Gastrocnemius medialis (tissue), 4 donors: ENCODE data around the gene OR4K2. TPM values are rescaled to one million over a fixed set of nuclear protein-coding genes. Genes with fewer than 3 reads are reported as not detected.

Source experiments
- ATAC-seq, 2 donors: fragments of 150-250 bp; one replicate each; pipeline ENCODE4 v1.9.1; 2016
- DNase-seq, 2 donors: peaks; one replicate each; pipeline ENCODE4 v3.0.0-alpha.2; 2019
- H3K27ac ChIP-seq, 4 donors: fragments of 200-600 bp; sonication (generic); 1 replicate in 1 of 4; 2 replicates in 3 of 4; pipeline ENCODE4 v1.5.1; 2016 to 2018; ENCODE audit warnings: mild to moderate bottlenecking in 2 of 4, moderate library complexity in 1 of 4
- H3K27me3 ChIP-seq, 3 donors: fragments of 200-600 bp; sonication (generic) in 2 of 3; 1 replicate in 1 of 3; 2 replicates in 2 of 3; pipeline versions ENCODE4 v1.5.1 to v1.6.0; 2016 to 2019; ENCODE audit warnings: mild to moderate bottlenecking in 1 of 3, moderate library complexity in 1 of 3
- H3K36me3 ChIP-seq, 2 donors: fragments of 200-600 bp; sonication (generic) in 1 of 2; one replicate each; pipeline ENCODE4 v1.5.1; 2017 to 2018
- H3K4me1 ChIP-seq, 2 donors: fragments of 200-600 bp; sonication (generic) in 1 of 2; one replicate each; pipeline ENCODE4 v1.5.1; 2016 to 2017; ENCODE audit warnings: mild to moderate bottlenecking in 2 of 2
- H3K4me3 ChIP-seq, 4 donors: fragments of 200-600 bp; sonication (generic) in 3 of 4; 1 replicate in 1 of 4; 2 replicates in 3 of 4; pipeline ENCODE4 v1.5.1; 2016 to 2019; ENCODE audit warnings: mild to moderate bottlenecking in 2 of 4
- H3K9me3 ChIP-seq, 3 donors: fragments of 200-600 bp; sonication (generic) in 2 of 3; 1 replicate in 1 of 3; 2 replicates in 2 of 3; pipeline ENCODE4 v1.5.1; 2016 to 2019
- CTCF ChIP-seq, 5 experiments: fragments of 450-650 bp in 3 of 5; fragments of 200-600 bp in 2 of 5; sonication (generic) in 2 of 5; IDR thresholded peaks in 4 of 5; conservative IDR thresholded peaks in 1 of 5; 1 replicate in 4 of 5; 2 replicates in 1 of 5; pipeline ENCODE4 v1.5.1; 2016 to 2019; ENCODE audit warnings: antibody characterized with exemption in 5 of 5, mild to moderate bottlenecking in 3 of 5, moderate library complexity in 3 of 5
- POLR2A ChIP-seq, 2 donors: fragments of 450-650 bp; IDR thresholded peaks; one replicate each; pipeline ENCODE4 v1.6.1; 2017; ENCODE audit warnings: antibody characterized with exemption in 2 of 2, mild to moderate bottlenecking in 2 of 2, moderate library complexity in 2 of 2
- in situ Hi-C, 4 donors: fragments of 200-750 bp; cut with MboI; loops; one replicate each; pipeline versions ENCODE4 v1.15.0 to v1.8.0; 2017; ENCODE audit warnings: low sequenced_read_pairs in 4 of 4
- intact Hi-C: fragments of 100-400 bp; cut with DNase I; formaldehyde crosslinking; loops from one replicate; pipeline ENCODE4 v1.15.1; 2023; ENCODE audit warnings: low total_unique reads
- total RNA-seq, 4 donors: library from RNA; depleted of rRNA; stranded (reverse); fragments of >200 nt; gene quantifications; one replicate each; pipeline versions ENCODE4 v1.1.0 to v1.2.3, GENCODE V29; 2016

Gene OR4K2
- total RNA-seq, 4 donors from 2014 or later: not detected

GRCh38 chr14:19900999-19901398 lies 26.1 kb downstream of the OR4K2 start:
- DNase-seq: no peak
- H3K4me1 ChIP-seq: no peaks in the 10 kb centered on the region
- H3K27ac ChIP-seq: no peak overlapping the region
- no peaks in the 10 kb centered on the region for H3K27me3 ChIP-seq
- in situ Hi-C loops (no loop called here), intact Hi-C loops (no loop called here)
- TF ChIP-seq CTCF (IDR thresholded peaks at IDR 0.05 in 4 of 5, conservative IDR thresholded peaks at IDR 0.05 in 1 of 5) (no peak), POLR2A (IDR thresholded peaks at IDR 0.05) (no peak)
- no peaks in the 10 kb centered on the region for H3K9me3 ChIP-seq
- no peak overlapping the region for H3K4me3 ChIP-seq
- no peak for ATAC-seq
- no peaks in the 10 kb centered on the region for H3K36me3 ChIP-seq

- Histone ChIP-seq H3K9me3 (no peaks in the 10 kb centered on the region), H3K27me3 (no peaks in the 10 kb centered on the region), H3K36me3 (no peaks in the 10 kb centered on the region), H3K4me1 (no peaks in the 10 kb centered on the region), H3K27ac (no peak overlapping the region), H3K4me3 (no peak overlapping the region)
- in situ Hi-C loops (no loop called here), intact Hi-C loops (no loop called here)
- TF ChIP-seq POLR2A (IDR thresholded peaks at IDR 0.05) (no peak), CTCF (IDR thresholded peaks at IDR 0.05 in 4 of 5, conservative IDR thresholded peaks at IDR 0.05 in 1 of 5) (no peak)
- no peak for ATAC-seq
- DNase-seq: no peak
These were observed 27.5 kb downstream of the OR4K2 start for GRCh38 chr14:19902409-19902808.

GRCh38 chr14:19906665-19907064 lies 31.7 kb downstream of the OR4K2 start:
- no peaks in the 10 kb centered on the region for H3K9me3 ChIP-seq
- H3K36me3 ChIP-seq: no peaks in the 10 kb centered on the region
- intact Hi-C loops: no loop called here
- ATAC-seq: no peak
- TF ChIP-seq CTCF (IDR thresholded peaks at IDR 0.05 in 4 of 5, conservative IDR thresholded peaks at IDR 0.05 in 1 of 5): no peak
- TF ChIP-seq POLR2A (IDR thresholded peaks at IDR 0.05): no peak
- H3K4me3 ChIP-seq: no peak overlapping the region
- in situ Hi-C loops: no loop called here
- H3K27ac ChIP-seq: no peak overlapping the region
- H3K27me3 ChIP-seq: no peaks in the 10 kb centered on the region
- no peaks in the 10 kb centered on the region for H3K4me1 ChIP-seq
- no peak for DNase-seq

GRCh38 chr14:19911114-19911513 lies 36.2 kb downstream of the OR4K2 start:
- intact Hi-C loops (no loop called here), in situ Hi-C loops (no loop called here)
- no peak for ATAC-seq
- Histone ChIP-seq H3K27ac (no peak overlapping the region), H3K36me3 (no peaks in the 10 kb centered on the region), H3K27me3 (no peaks in the 10 kb centered on the region), H3K4me1 (no peaks in the 10 kb centered on the region), H3K9me3 (no peaks in the 10 kb centered on the region), H3K4me3 (no peak overlapping the region)
- no peak for DNase-seq
- TF ChIP-seq POLR2A (IDR thresholded peaks at IDR 0.05) (no peak), CTCF (IDR thresholded peaks at IDR 0.05 in 4 of 5, conservative IDR thresholded peaks at IDR 0.05 in 1 of 5) (no peak)

GRCh38 chr14:19917243-19917642 lies 42.3 kb downstream of the OR4K2 start:
- Histone ChIP-seq H3K4me1 (no peaks in the 10 kb centered on the region), H3K36me3 (no peaks in the 10 kb centered on the region), H3K27me3 (no peaks in the 10 kb centered on the region), H3K9me3 (no peaks in the 10 kb centered on the region), H3K4me3 (no peak overlapping the region), H3K27ac (no peak overlapping the region)
- intact Hi-C loops: no loop called here
- in situ Hi-C loops: no loop called here
- no peak for ATAC-seq
- TF ChIP-seq CTCF (IDR thresholded peaks at IDR 0.05 in 4 of 5, conservative IDR thresholded peaks at IDR 0.05 in 1 of 5): no peak
- TF ChIP-seq POLR2A (IDR thresholded peaks at IDR 0.05): no peak
- no peak for DNase-seq
